GM10266 (cell line): ENCODE data around the gene RAD50.

ENCODE experiments used
- DNase-seq: peaks from one replicate; pipeline ENCODE4 v3.0.0; 2012; ENCODE audit errors: extremely low spot score
- TF ChIP-seq, protein P1 (sequence below): IDR thresholded peaks from 2 replicates; pipeline ENCODE4 v1.5.1; 2012; ENCODE audit warnings: mild to moderate bottlenecking, low read depth; ENCODE audit not compliant: control insufficient read depth, insufficient read depth; ENCODE audit errors: missing control alignments

RAD50 gene

DNA sequence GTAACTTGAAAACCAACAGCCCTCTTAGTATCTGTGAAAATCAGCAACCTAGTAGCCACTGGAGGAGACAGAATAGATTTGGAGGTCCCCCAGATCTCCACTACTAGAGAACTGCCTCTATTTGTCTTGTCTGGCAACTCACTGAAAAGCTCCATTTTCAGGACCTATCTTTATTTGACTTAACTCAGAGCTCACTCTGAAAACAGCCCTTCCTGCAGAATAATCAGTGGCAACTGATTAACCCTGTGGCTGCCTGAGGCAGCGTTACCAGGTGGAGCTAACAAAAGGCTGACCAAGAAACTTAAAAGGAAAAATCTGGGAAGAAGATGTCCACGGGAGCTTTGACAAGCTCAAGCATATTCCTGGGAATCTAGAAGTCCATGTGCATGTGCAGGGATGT lies 90.7 kb downstream of the RAD50 start:
- TF ChIP-seq, protein P1, sequence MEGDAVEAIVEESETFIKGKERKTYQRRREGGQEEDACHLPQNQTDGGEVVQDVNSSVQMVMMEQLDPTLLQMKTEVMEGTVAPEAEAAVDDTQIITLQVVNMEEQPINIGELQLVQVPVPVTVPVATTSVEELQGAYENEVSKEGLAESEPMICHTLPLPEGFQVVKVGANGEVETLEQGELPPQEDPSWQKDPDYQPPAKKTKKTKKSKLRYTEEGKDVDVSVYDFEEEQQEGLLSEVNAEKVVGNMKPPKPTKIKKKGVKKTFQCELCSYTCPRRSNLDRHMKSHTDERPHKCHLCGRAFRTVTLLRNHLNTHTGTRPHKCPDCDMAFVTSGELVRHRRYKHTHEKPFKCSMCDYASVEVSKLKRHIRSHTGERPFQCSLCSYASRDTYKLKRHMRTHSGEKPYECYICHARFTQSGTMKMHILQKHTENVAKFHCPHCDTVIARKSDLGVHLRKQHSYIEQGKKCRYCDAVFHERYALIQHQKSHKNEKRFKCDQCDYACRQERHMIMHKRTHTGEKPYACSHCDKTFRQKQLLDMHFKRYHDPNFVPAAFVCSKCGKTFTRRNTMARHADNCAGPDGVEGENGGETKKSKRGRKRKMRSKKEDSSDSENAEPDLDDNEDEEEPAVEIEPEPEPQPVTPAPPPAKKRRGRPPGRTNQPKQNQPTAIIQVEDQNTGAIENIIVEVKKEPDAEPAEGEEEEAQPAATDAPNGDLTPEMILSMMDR, result no peak

DNA sequence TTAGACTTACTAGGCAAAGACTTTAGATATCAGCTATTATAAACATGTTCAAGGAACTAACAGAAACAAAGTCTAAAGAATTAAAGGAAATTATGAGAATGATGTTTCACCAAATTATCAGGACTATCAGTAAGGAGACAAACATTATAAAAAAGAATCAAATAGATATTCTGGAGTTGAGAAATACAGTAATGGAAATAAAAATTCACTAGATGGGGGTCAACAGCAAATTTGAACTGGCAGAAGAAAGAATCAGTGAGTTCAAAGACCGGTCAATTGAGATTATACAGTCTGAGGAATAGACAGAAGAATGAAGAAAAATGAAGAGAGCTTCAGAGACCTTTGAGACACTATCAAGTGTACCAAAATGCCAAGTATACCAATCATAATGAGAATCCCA lies 91.6 kb downstream of the RAD50 start:
- TF ChIP-seq, protein P1, result no peak
- no peak for DNase-seq

More for the DNA sequence above, 90.7 kb downstream of the RAD50 start:
- no peak for DNase-seq

DNA sequence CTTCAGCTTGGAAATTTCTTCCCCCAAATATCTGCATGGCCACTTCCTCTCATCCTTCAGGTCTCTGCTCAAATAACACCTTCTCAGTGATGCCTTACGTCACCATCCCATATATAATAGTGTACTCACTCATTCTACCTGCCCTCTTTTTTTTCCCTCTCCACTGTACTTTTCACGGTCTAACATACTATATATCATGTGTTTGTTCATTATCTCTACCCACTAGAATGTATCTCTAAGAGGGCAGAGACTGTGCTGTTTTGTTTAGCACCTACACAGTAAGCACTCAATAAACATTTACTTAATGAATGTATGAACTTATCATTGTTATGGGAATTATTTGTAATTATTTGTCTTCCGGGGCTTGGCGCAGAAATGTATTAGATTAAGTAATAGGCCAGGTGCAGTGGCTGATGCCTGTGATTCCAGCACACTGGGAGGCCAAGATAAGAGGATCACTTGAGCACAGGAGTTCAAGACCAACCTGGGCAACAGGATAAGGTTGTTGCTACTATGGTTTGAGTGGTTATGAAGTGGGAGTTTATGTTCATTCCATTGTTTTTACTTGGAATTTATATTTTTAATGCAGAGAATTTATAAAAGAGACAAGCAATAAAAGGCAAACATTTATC lies 95.2 kb downstream of the RAD50 start:
- no peak for DNase-seq
- TF ChIP-seq, protein P1, result no peak

DNA sequence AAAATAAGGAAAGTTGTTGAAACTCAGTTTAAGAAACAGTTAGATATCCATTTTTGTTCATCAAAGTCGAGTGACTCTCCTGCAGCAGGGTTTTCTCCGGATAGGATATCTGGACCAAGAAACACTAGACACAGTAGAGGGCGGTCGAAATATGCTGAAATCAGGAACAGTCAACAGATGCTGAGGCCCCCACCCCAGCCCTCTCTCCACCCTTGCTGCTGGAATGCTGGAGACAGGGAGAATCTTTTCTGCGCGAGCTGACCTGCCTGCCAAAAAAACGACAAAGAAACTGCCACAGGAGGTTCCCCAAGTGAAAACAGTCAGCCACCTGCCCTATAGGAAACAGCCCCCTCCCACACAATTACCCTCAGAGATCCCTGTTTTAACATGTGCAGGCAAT lies 96.9 kb downstream of the RAD50 start:
- DNase-seq, result no peak

DNA sequence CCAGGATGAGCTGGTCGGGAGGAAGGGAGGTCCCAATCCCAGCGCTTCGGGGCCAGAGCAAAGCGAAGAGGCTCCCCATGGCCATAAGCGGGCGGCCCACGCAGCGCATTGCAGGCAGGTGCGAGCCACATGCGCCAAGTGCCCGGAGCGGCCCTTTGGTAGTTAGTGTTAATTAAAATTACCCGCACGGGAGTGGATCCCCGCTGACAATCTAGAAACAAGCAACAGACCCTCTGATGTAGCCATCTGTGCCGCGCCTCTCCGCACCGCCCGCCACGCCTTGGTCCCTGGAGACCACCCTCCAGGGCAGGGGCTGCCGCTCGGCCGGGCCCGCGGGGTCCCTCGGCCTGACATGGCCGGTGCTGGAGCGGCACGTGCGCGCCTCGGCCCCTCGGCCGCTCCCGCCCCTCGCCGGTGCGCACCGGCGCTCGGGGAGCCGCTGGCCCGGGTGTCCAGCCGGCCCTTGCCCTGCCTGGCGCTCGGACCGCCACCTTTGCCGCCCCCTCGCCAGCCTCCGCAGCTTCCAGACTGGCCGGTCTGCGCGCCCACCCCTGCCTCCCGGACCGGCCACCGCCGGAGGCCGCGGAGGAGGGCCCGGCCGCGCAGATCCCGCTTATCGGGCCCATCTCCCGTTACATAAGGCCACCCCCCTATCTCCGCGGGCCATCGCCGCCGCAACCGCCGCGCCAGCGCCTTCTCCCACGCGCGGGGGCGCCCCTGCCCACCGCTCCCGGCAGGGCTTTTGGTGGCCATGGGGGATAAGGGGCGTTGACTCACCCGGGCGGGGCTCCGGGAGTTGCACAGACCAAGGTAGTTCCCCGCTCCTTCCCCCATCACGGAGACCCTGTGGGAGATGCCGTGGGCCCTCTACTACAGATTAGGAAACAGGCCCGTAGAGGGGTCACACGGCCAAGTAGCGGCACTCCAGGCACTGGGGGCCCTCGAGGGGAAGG lies 99.3 kb downstream of the RAD50 start:
- peak; percentile 54 for DNase-seq

More for the DNA sequence above, 96.9 kb downstream of the RAD50 start:
- TF ChIP-seq, protein P1, result no peak

DNA sequence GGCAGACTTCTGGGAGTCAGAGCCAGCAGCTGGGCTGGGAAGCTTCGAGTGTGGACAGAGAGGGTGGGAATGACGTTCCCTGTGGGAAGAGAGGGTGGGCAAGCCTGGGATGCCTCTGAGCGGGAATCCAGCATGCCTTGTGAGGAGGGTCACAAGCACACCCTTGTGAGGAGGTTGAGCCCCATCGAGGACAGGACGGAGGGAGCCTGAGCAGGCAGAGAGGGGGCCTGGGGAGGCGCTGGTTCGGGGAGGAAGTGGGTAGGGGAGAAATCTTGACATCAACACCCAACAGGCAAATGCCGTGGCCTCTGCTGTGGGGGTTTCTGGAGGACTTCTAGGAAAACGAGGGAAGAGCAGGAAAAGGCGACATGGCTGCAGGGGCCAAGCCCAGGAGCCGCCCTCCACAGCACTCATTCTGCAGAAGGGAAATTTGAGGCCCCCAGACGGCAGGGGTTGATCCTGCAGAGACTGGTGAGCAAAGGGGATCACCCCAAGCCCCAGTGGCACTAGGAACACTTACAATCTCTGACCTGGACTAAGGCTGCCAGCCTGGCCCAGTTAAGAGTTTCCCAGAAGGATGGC lies 100.1 kb downstream of the RAD50 start:
- TF ChIP-seq, protein P1, result no peak
- no peak for DNase-seq

More for the DNA sequence above, 99.3 kb downstream of the RAD50 start:
- TF ChIP-seq, protein P1, result peak; percentile 43
